ENCODE results near the gene WSB1. TPM values are rescaled to one million over a fixed set of nuclear protein-coding genes. Genes with fewer than 3 reads are reported as not detected.

Gene WSB1
- total and polyA plus RNA-seq, 9 of the 15 experiments (the other 6 are each of a cell fraction or from before 2014, with no cell fraction given): 22.8 to 229 (median 81.1) TPM

DNA sequence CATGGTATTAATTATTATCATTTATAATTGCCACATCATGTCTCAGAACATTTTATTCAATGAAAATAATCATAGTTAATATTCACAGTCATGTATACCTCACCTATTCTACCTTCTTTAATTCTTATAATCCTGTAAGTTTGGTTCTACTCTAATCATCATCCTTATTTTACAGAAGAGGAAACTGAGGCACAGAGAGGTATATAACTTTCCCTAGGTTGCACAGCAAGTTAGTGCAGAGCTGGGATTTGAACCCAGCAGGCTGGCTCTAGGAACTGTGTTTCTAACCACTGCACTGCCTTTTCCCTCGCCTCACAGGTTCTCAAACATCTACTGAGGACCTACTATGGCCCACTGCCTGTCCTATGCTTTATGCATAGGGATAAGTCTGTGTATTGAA is 32.7 kb downstream of the WSB1 start:
- Histone ChIP-seq H3K27me3 (ENCODE audit: control insufficient read depth in 2 of 2, insufficient read depth in 2 of 2, low read length in 2 of 2) (no peaks in the 10 kb centered on the region), H3K4me1 (replicated peaks in 1 of 2; ENCODE audit: control insufficient read depth in 2 of 2, insufficient read depth in 2 of 2, low read length in 2 of 2) (peaks cover 4 to 13% of the 10 kb centered on the region in 2 experiments; a peak in 4 of 5 replicates), H3K36me3 (ENCODE audit: control insufficient read depth, insufficient read depth, low read length) (no peaks in the 10 kb centered on the region; the same call in 2 of the 3 replicates), H3K9ac (ENCODE audit: insufficient read depth in 1 of 2, low read depth in 2 of 2, low read length in 2 of 2) (no peak overlapping the region), H3K4me2 (ENCODE audit: insufficient read depth, low read length) (no peak overlapping the region), H4K20me1 (replicated peaks; ENCODE audit: control insufficient read depth, insufficient read depth, low read length) (no peaks in the 10 kb centered on the region), H3K9me3 (replicated peaks; ENCODE audit: control insufficient read depth, insufficient read depth, low read depth, low read length) (no peaks in the 10 kb centered on the region), H3K27ac (ENCODE audit: extremely low read depth, low read depth, low read length) (no peak overlapping the region), H3K79me2 (ENCODE audit: control insufficient read depth, insufficient read depth, low read length) (no peaks in the 10 kb centered on the region), H2AFZ (ENCODE audit: low read depth, low read length) (no peak overlapping the region), H3K4me3 (no peak overlapping the region), H3K9me1 (ENCODE audit: control insufficient read depth, insufficient read depth, low read length) (no peaks in the 10 kb centered on the region)
- intact Hi-C loops (cut with micrococcal nuclease): no loop called here
- TF ChIP-seq TARDBP (IDR thresholded peaks at IDR 0.05) (no peak), SRSF9 (IDR thresholded peaks at IDR 0.05; ENCODE audit: borderline replicate concordance, low read depth, low read length) (no peak), KDM1A (IDR thresholded peaks at IDR 0.05) (peak; percentile 25 to 31; a peak in 1 of 4 replicates), ADNP (tag; IDR thresholded peaks at IDR 0.05) (peak; percentile 46; the same call in 1 of the 2 replicates), RBM25 (IDR thresholded peaks at IDR 0.05; ENCODE audit: low read depth, low read length, severe bottlenecking) (peak; percentile 67), ZFP36 (IDR thresholded peaks at IDR 0.05; ENCODE audit: low read depth, low read length, partially characterized antibody) (peak; percentile 41), BCOR (IDR thresholded peaks at IDR 0.05) (peak; percentile 78), ZNF282 (CRISPR knock-in tag; IDR thresholded peaks at IDR 0.05) (no peak), MTA3 (IDR thresholded peaks at IDR 0.05; ENCODE audit: borderline replicate concordance) (no peak)
- WGBS (ENCODE audit: insufficient coverage, low coverage, missing lambda C conversion rate): 36% methylated on average over 1 of the region's 1 CpG
- in situ Hi-C loops (cut with MboI): no loop called here
- DNase-seq (ENCODE audit: extremely low read depth in 1 of 4, low spot score in 3 of 4): no peak
- no peak for FAIRE-seq
- CTCF ChIA-PET (ENCODE audit: low intra/inter-chr PET ratio): no interaction called here
- no TSS peak for BruUV-seq (replicated peaks)
- POLR2A ChIA-PET: interaction anchor here (0.6 to 1.2 kb wide), 2 partner anchors 10 to 324 kb away, joined by 3 read pairs; no protein-coding TSS in a partner anchor
- no peak for ATAC-seq
